A673 (cell line): ENCODE results near the gene TEX38. TPM values are rescaled to one million over a fixed set of nuclear protein-coding genes. Genes with fewer than 3 reads are reported as not detected.

Experiments
- BruUV-seq: library from RNA; stranded (reverse); fragments of 400-500 nt; replicated peaks from 2 replicates; lab custom pipeline; 2021; lab: Mats Ljungman, UMichigan
- CTCF ChIA-PET: fragments of 300-600 bp; sonication (Branson Sonifier 250); formaldehyde crosslinking; loops from one replicate; lab custom pipeline; 2022; ENCODE audit warnings: antibody characterized with exemption; lab: Charles Lee
- POLR2A ChIA-PET: fragments of 300-600 bp; sonication (Branson Sonifier 250); formaldehyde crosslinking; loops from one replicate; lab custom pipeline; 2022; ENCODE audit warnings: antibody characterized with exemption; ENCODE audit not compliant: low non-redundant PET; lab: Charles Lee
- DNase-seq: peaks from one replicate; pipeline ENCODE4 v3.0.0-alpha.2; 2015; ENCODE audit warnings: low spot score
- H3K27ac ChIP-seq: fragments of 200-600 bp; sonication (generic); 2 replicates; pipeline ENCODE4 v1.5.1; 2016; ENCODE audit warnings: mixed run types, low read depth, mild to moderate bottlenecking, mixed read lengths, antibody characterized with exemption, low read length; ENCODE audit not compliant: poor library complexity, severe bottlenecking
- H3K27me3 ChIP-seq: fragments of 200-600 bp; sonication (generic); replicated peaks from 2 replicates; pipeline ENCODE4 v1.6.1; 2017; ENCODE audit warnings: mixed run types, low read depth, mild to moderate bottlenecking, mixed read lengths, antibody characterized with exemption, low read length; ENCODE audit not compliant: insufficient read depth, poor library complexity
- H3K36me3 ChIP-seq: fragments of 200-600 bp; sonication (generic); 2 replicates; pipeline ENCODE4 v1.6.1; 2016; ENCODE audit warnings: mixed run types, mild to moderate bottlenecking, mixed read lengths, antibody characterized with exemption, low read length; ENCODE audit not compliant: insufficient read depth, poor library complexity, severe bottlenecking
- H3K4me1 ChIP-seq: fragments of 200-600 bp; sonication (generic); 2 replicates; pipeline ENCODE4 v1.6.1; 2017; ENCODE audit warnings: mixed run types, mild to moderate bottlenecking, mixed read lengths, antibody characterized with exemption, low read length; ENCODE audit not compliant: insufficient read depth, poor library complexity, severe bottlenecking
- H3K4me3 ChIP-seq: fragments of 200-600 bp; sonication (generic); 2 replicates; pipeline ENCODE4 v1.5.1; 2016; ENCODE audit warnings: low read depth, mixed run types, mild to moderate bottlenecking, mixed read lengths, low read length; ENCODE audit not compliant: poor library complexity, severe bottlenecking
- H3K9me3 ChIP-seq: fragments of 200-600 bp; sonication (generic); 2 replicates; pipeline ENCODE4 v1.6.1; 2016; ENCODE audit warnings: mixed run types, low read depth, mild to moderate bottlenecking, mixed read lengths, antibody characterized with exemption, low read length; ENCODE audit not compliant: poor library complexity, severe bottlenecking
- CTCF ChIP-seq: fragments of 300-800, 200-600 bp; sonication (generic); conservative IDR thresholded peaks from 2 replicates; pipeline ENCODE4 v1.5.1; 2017; ENCODE audit warnings: low read depth, mild to moderate bottlenecking, antibody characterized with exemption, low read length, moderate library complexity, mixed read lengths
- EZH2 ChIP-seq: fragments of 200-600 bp; sonication (generic); IDR thresholded peaks from 2 replicates; pipeline ENCODE4 v1.6.1; 2017; ENCODE audit warnings: borderline replicate concordance, low read depth, mild to moderate bottlenecking, mixed read lengths, antibody characterized with exemption, low read length; ENCODE audit not compliant: poor library complexity, severe bottlenecking
- intact Hi-C: fragments of 100-400 bp; cut with micrococcal nuclease; formaldehyde crosslinking; loops from one replicate; pipeline ENCODE4 v1.10.0; 2022; ENCODE audit not compliant: unreplicated experiment
- total RNA-seq: library from RNA; stranded (reverse); gene quantifications from 2 replicates; pipeline ENCODE4 v1.2.3, GENCODE V29; 2021

Gene TEX38
- total RNA-seq, 1 experiment from 2014 or later = not detected

GRCh38 chr1:46667782-46668760 is 3.6 kb upstream of the TEX38 start, which contains the start of gene ATPAF1:
TSS of gene ATPAF1 (minus strand) at chr1:46668364. CDS start at chr1:46668322, 42 bp downstream.
- peak; percentile 81 for DNase-seq
- Histone ChIP-seq H3K9me3 (no peaks in the 10 kb centered on the region), H3K36me3 (peaks cover 16% of the 10 kb centered on the region), H3K27me3 (no peaks in the 10 kb centered on the region), H3K27ac (peak within 1 kb of the TSS; percentile 81), H3K4me1 (peaks cover 11% of the 10 kb centered on the region), H3K4me3 (peak within 1 kb of the TSS; percentile 98)
- no TSS peak for BruUV-seq
- intact Hi-C loops = no loop called here
- no peak for TF ChIP-seq EZH2
- TF ChIP-seq CTCF = no peak
- CTCF ChIA-PET = no interaction called here
- POLR2A ChIA-PET = no interaction called here

- ChIA-PET CTCF (no interaction called here), POLR2A (no interaction called here)
- no peaks in the 10 kb centered on the region for H3K9me3 ChIP-seq
- H3K36me3 ChIP-seq = peaks cover 4% of the 10 kb centered on the region
- no peak for DNase-seq
- H3K4me3 ChIP-seq = no peak overlapping the region
- no TSS peak for BruUV-seq
- H3K4me1 ChIP-seq = peaks cover 11% of the 10 kb centered on the region
- H3K27me3 ChIP-seq = no peaks in the 10 kb centered on the region
- no peak overlapping the region for H3K27ac ChIP-seq
- TF ChIP-seq EZH2 = no peak
- TF ChIP-seq CTCF = no peak
- intact Hi-C loops = no loop called here
These were observed 1.5 kb upstream of the TEX38 start for GRCh38 chr1:46670134-46670533.

GRCh38 chr1:46672696-46673095 is 1.0 kb downstream of the TEX38 start:
- BruUV-seq = no TSS peak
- POLR2A ChIA-PET = no interaction called here

More at GRCh38 chr1:46672696-46673095, 1.0 kb downstream of the TEX38 start:
- Histone ChIP-seq H3K27me3 (no peaks in the 10 kb centered on the region), H3K4me3 (no peak overlapping the region), H3K4me1 (no peaks in the 10 kb centered on the region), H3K27ac (no peak overlapping the region), H3K9me3 (no peaks in the 10 kb centered on the region), H3K36me3 (peaks cover 7% of the 10 kb centered on the region)
- DNase-seq = no peak
- CTCF ChIA-PET = no interaction called here
- intact Hi-C loops = no loop called here
- TF ChIP-seq CTCF (no peak), EZH2 (no peak)
